H1 (cell line): Measurements from ENCODE around the gene NACAD. TPM values are rescaled to one million over a fixed set of nuclear protein-coding genes. Genes with fewer than 3 reads are reported as not detected.

Experiments used
- CTCF ChIA-PET: fragments of 300-600 bp; sonication (Branson Sonifier 250); formaldehyde crosslinking; loops from one replicate; lab custom pipeline; 2021; ENCODE audit not compliant: partially characterized antibody; lab: Charles Lee
- POLR2A ChIA-PET: fragments of 300-600 bp; sonication (Branson Sonifier 250); formaldehyde crosslinking; loops from one replicate; lab custom pipeline; 2021; ENCODE audit warnings: inconsistent platforms; ENCODE audit not compliant: partially characterized antibody; lab: Charles Lee
- DNase-seq, 2 experiments: peaks; one replicate each; pipeline versions ENCODE4 v3.0.0 to v3.0.0-alpha.2; 2010 to 2022; ENCODE audit warnings: low spot score in 2 of 2, low read depth in 1 of 2, mixed read lengths in 1 of 2
- FAIRE-seq: peaks from 2 replicates; lab custom pipeline; 2011; peaks lifted over from hg19 to GRCh38; lab: Jason Lieb, UNC
- H2AFZ ChIP-seq: 2 replicates; pipeline ENCODE4 v1.8.1; 2012; ENCODE audit warnings: low read length, inconsistent platforms
- H2AK5ac ChIP-seq: 2 replicates; pipeline ENCODE4 v1.6.1; 2013; ENCODE audit warnings: low read depth, low read length
- H2BK120ac ChIP-seq: replicated peaks from 2 replicates; pipeline ENCODE3; 2013; ENCODE audit warnings: low read depth, low read length, inconsistent platforms
- H2BK12ac ChIP-seq: 2 replicates; pipeline ENCODE4 v1.6.1; 2013; ENCODE audit warnings: low read depth, low read length
- H2BK15ac ChIP-seq: 2 replicates; pipeline ENCODE4 v1.6.1; 2013; ENCODE audit warnings: low read length
- H2BK20ac ChIP-seq: 2 replicates; pipeline ENCODE4 v1.6.1; 2013; ENCODE audit warnings: low read length
- H2BK5ac ChIP-seq: 2 replicates; pipeline ENCODE4 v1.6.1; 2013; ENCODE audit warnings: low read depth, low read length
- H3K14ac ChIP-seq: 2 replicates; pipeline ENCODE4 v1.6.1; 2013; ENCODE audit warnings: inconsistent platforms; ENCODE audit not compliant: insufficient read length
- H3K18ac ChIP-seq: 2 replicates; pipeline ENCODE4 v1.6.1; 2013; ENCODE audit warnings: low read length; ENCODE audit errors: extremely low read depth
- H3K23ac ChIP-seq: 2 replicates; pipeline ENCODE4 v1.6.1; 2013; ENCODE audit warnings: inconsistent platforms; ENCODE audit not compliant: insufficient read length
- H3K23me2 ChIP-seq: 2 replicates; pipeline ENCODE4 v1.6.1; 2013; ENCODE audit warnings: low read depth, low read length
- H3K27ac ChIP-seq: 2 replicates; pipeline ENCODE4 v1.6.1; 2011; ENCODE audit warnings: low read depth, low read length, inconsistent platforms
- H3K27me3 ChIP-seq, 4 experiments: replicated peaks in 1 of 4; 1 replicate in 1 of 4; 2 replicates in 3 of 4; pipeline versions ENCODE4 v1.6.1 to v1.8.1; 2011 to 2013; ENCODE audit warnings: low read length in 3 of 4, mild to moderate bottlenecking in 3 of 4, inconsistent platforms in 2 of 4, mixed read lengths in 2 of 4, moderate library complexity in 1 of 4; ENCODE audit not compliant: control insufficient read depth in 3 of 4, insufficient read depth in 3 of 4; ENCODE audit errors: extremely low read depth in 1 of 4
- H3K36me3 ChIP-seq, 4 experiments: 2 replicates each; pipeline versions ENCODE4 v1.6.1 to v1.8.1; 2011 to 2013; ENCODE audit warnings: mild to moderate bottlenecking in 4 of 4, low read length in 3 of 4, moderate library complexity in 2 of 4, control low read depth in 1 of 4, inconsistent platforms in 1 of 4; ENCODE audit not compliant: insufficient read depth in 4 of 4, control insufficient read depth in 2 of 4
- H3K4ac ChIP-seq: replicated peaks from 2 replicates; pipeline ENCODE3; 2013; ENCODE audit warnings: low read length, low read depth, mixed read lengths, inconsistent platforms; ENCODE audit not compliant: insufficient read length
- H3K4me1 ChIP-seq, 4 experiments: replicated peaks in 1 of 4; 1 replicate in 1 of 4; 2 replicates in 3 of 4; pipeline versions ENCODE4 v1.6.1 to v1.8.1; 2011 to 2013; ENCODE audit warnings: low read length in 3 of 4, inconsistent platforms in 2 of 4, mixed read lengths in 1 of 4; ENCODE audit not compliant: insufficient read depth in 4 of 4, control insufficient read depth in 3 of 4
- H3K4me2 ChIP-seq, 2 experiments: 2 replicates each; pipeline versions ENCODE4 v1.6.1 to v1.8.1; 2011 to 2013; ENCODE audit warnings: low read depth in 2 of 2, low read length in 2 of 2, control low read depth in 1 of 2, inconsistent platforms in 1 of 2, mild to moderate bottlenecking in 1 of 2; ENCODE audit not compliant: insufficient read depth in 1 of 2
- H3K4me3 ChIP-seq, 4 experiments: fragments of 200-600, 300-600 bp in 1 of 4; sonication (generic), shearing (Covaris generic), sonication (Bioruptor Twin) in 1 of 4; 2 replicates each; pipeline versions ENCODE4 v1.5.1 to v1.8.1; 2011 to 2016; ENCODE audit warnings: low read length in 4 of 4, low read depth in 3 of 4, control low read depth in 2 of 4, inconsistent platforms in 2 of 4, mild to moderate bottlenecking in 2 of 4, mixed read lengths in 1 of 4, moderate library complexity in 1 of 4; ENCODE audit not compliant: insufficient read depth in 2 of 4; ENCODE audit errors: extremely low read depth in 1 of 4
- H3K56ac ChIP-seq: replicated peaks from 2 replicates; pipeline ENCODE3; 2013; ENCODE audit warnings: low read depth, mild to moderate bottlenecking, mixed read lengths, low read length, inconsistent platforms; ENCODE audit not compliant: insufficient read length
- H3K79me1 ChIP-seq: 2 replicates; pipeline ENCODE4 v1.6.1; 2013; ENCODE audit warnings: low read depth, low read length, control low read depth
- H3K79me2 ChIP-seq, 2 experiments: 2 replicates each; pipeline versions ENCODE4 v1.6.1 to v1.8.1; 2012 to 2013; ENCODE audit warnings: low read length in 2 of 2, mild to moderate bottlenecking in 2 of 2, inconsistent platforms in 1 of 2; ENCODE audit not compliant: insufficient read depth in 2 of 2, control insufficient read depth in 1 of 2
- H3K9ac ChIP-seq, 4 experiments: replicated peaks in 1 of 4; 1 replicate in 1 of 4; 2 replicates in 3 of 4; pipeline versions ENCODE4 v1.6.1 to v1.8.1; 2011 to 2013; ENCODE audit warnings: low read depth in 3 of 4, low read length in 3 of 4, control low read depth in 2 of 4, mild to moderate bottlenecking in 2 of 4, moderate library complexity in 2 of 4, inconsistent platforms in 1 of 4; ENCODE audit errors: extremely low read depth in 1 of 4
- H3K9me3 ChIP-seq, 2 experiments: 2 replicates each; pipeline versions ENCODE4 v1.6.1 to v1.8.1; 2012 to 2013; ENCODE audit warnings: mild to moderate bottlenecking in 2 of 2, moderate library complexity in 2 of 2, control low read depth in 1 of 2, inconsistent platforms in 1 of 2, low read depth in 1 of 2, low read length in 1 of 2, mixed read lengths in 1 of 2; ENCODE audit not compliant: insufficient read depth in 2 of 2
- H4K20me1 ChIP-seq, 2 experiments: replicated peaks in 1 of 2; 2 replicates each; pipeline versions ENCODE3 to v1.8.1; 2011 to 2013; ENCODE audit warnings: inconsistent platforms in 2 of 2, low read length in 2 of 2, mild to moderate bottlenecking in 1 of 2; ENCODE audit not compliant: insufficient read depth in 2 of 2, control insufficient read depth in 1 of 2
- H4K5ac ChIP-seq: 2 replicates; pipeline ENCODE4 v1.6.1; 2013; ENCODE audit warnings: low read length, low read depth, mixed read lengths, inconsistent platforms; ENCODE audit not compliant: insufficient read length
- H4K8ac ChIP-seq: 2 replicates; pipeline ENCODE4 v1.8.0; 2013; ENCODE audit warnings: mild to moderate bottlenecking, moderate library complexity, low read length, inconsistent platforms; ENCODE audit not compliant: insufficient read depth; ENCODE audit errors: extremely low read depth
- H4K91ac ChIP-seq: replicated peaks from 2 replicates; pipeline ENCODE3; 2013; ENCODE audit warnings: low read length, mixed read lengths, inconsistent platforms; ENCODE audit not compliant: insufficient read length
- RXRA ChIP-seq: IDR thresholded peaks from 2 replicates; pipeline ENCODE4 v1.6.1; 2011; ENCODE audit warnings: low read depth, mild to moderate bottlenecking, low read length, moderate library complexity; ENCODE audit not compliant: insufficient read depth
- WGBS, 2 experiments: shearing (Covaris generic) in 1 of 2; methylation state at CpG; one replicate each; pipeline versions ENCODE4 v1.1.6 to v1.1.7; 2013 to 2015; ENCODE audit warnings: low lambda C conversion rate in 2 of 2, mixed read lengths in 2 of 2, inconsistent platforms in 1 of 2, low coverage in 1 of 2, missing lambda C conversion rate in 1 of 2; ENCODE audit not compliant: insufficient replicate concordance in 2 of 2, insufficient coverage in 1 of 2, insufficient read length in 1 of 2; ENCODE audit errors: extremely low coverage in 1 of 2, missing lambda C conversion rate in 1 of 2; 5-methylcytosine and 5-hydroxymethylcytosine counted together
- polyA plus RNA-seq, 7 experiments: library from polyadenylated mRNA; depleted of rRNA in 3 of 7; stranded (reverse) in 5 of 7; unstranded in 2 of 7; fragments of >200 nt in 5 of 7; fragments of 200-250 nt in 2 of 7; gene quantifications; 1 replicate in 5 of 7; 2 replicates in 1 of 7; 4 replicates in 1 of 7; pipeline versions ENCODE4 v1.2.1 to v1.2.3, GENCODE V29; 2011 to 2013; ENCODE audit warnings: missing spikeins in 2 of 7, mixed read lengths in 2 of 7
- total RNA-seq: library from RNA; stranded (reverse); fragmentation: NEBNext Ultra II Directional; extraction: Animal tissue kit (Norgen Biotek cat#: 25700); gene quantifications from 2 replicates; pipeline ENCODE4 v1.2.1, GENCODE V29; 2021

Gene NACAD
- total and polyA plus RNA-seq, 2 of the 8 experiments (the other 6 are each of a cell fraction or from before 2014, with no cell fraction given): 1.3 to 6.0 TPM

- H3K18ac ChIP-seq: no peak overlapping the region; the same call in 1 of the 2 replicates
- H2AK5ac ChIP-seq: no peak overlapping the region
- no peak overlapping the region for H2AFZ ChIP-seq
- ChIA-PET CTCF (interaction anchor here (0.9 to 1.5 kb wide), 4 partner anchors 14 to 112 kb away, joined by 3 to 4 read pairs (median 4); no protein-coding TSS in a partner anchor), POLR2A (interaction anchor here (1.5 kb wide), 1 partner anchor 20 kb away, joined by 5 read pairs; no protein-coding TSS in a partner anchor)
- 91% methylated on average over 16 of the region's 24 CpGs; no CpG with 5 or more reads in 1 of the 2 experiments for WGBS, 2 experiments
- no peak overlapping the region for H2BK20ac ChIP-seq
- H3K9ac ChIP-seq: no peak overlapping the region
- no peak overlapping the region for H4K91ac ChIP-seq
- TF ChIP-seq RXRA: no peak
- no peak for FAIRE-seq
- no peaks in the 10 kb centered on the region for H3K9me3 ChIP-seq
- H3K4me3 ChIP-seq: no peak overlapping the region
- peaks cover 0 to 7% (median 2%) of the 10 kb centered on the region in 4 experiments; a peak in 2 of 7 replicates for H3K4me1 ChIP-seq
- peaks cover 2% of the 10 kb centered on the region; the same call in 1 of the 2 replicates for H3K23me2 ChIP-seq
- H2BK5ac ChIP-seq: no peak overlapping the region
- peaks cover 0 to 3% of the 10 kb centered on the region in 2 experiments for H4K20me1 ChIP-seq
- no peak overlapping the region for H3K4me2 ChIP-seq
- no peak overlapping the region for H2BK120ac ChIP-seq
- H4K5ac ChIP-seq: no peak overlapping the region
- no peaks in the 10 kb centered on the region for H3K79me2 ChIP-seq
- H4K8ac ChIP-seq: no peak overlapping the region; the same call in 1 of the 2 replicates
- H3K27ac ChIP-seq: no peak overlapping the region
- no peak overlapping the region for H3K23ac ChIP-seq
- no peak overlapping the region for H3K14ac ChIP-seq
- no peak overlapping the region for H3K56ac ChIP-seq
- no peaks in the 10 kb centered on the region for H3K79me1 ChIP-seq
- DNase-seq: no peak
- no peak overlapping the region for H3K4ac ChIP-seq
- no peak overlapping the region for H2BK12ac ChIP-seq
- no peak overlapping the region for H2BK15ac ChIP-seq
- peaks cover 0 to 15% (median 10%) of the 10 kb centered on the region in 4 experiments; a peak in 5 of 7 replicates for H3K27me3 ChIP-seq
- H3K36me3 ChIP-seq: no peaks in the 10 kb centered on the region
These were observed 3.7 kb downstream of the NACAD start for GRCh38 chr7:45084901-45085618.
